AG20443 (cell line): Measurements from ENCODE around the gene THRAP3.
"Not testable (repeated sequence)": the region's sequence is repeated elsewhere in the genome, so short reads cannot be mapped to it uniquely, and the experiment has no call there.

ENCODE experiments used
- DNase-seq: peaks from one replicate; pipeline ENCODE4 v3.0.0; 2012; ENCODE audit warnings: low spot score, mixed read lengths

Gene THRAP3

DNA sequence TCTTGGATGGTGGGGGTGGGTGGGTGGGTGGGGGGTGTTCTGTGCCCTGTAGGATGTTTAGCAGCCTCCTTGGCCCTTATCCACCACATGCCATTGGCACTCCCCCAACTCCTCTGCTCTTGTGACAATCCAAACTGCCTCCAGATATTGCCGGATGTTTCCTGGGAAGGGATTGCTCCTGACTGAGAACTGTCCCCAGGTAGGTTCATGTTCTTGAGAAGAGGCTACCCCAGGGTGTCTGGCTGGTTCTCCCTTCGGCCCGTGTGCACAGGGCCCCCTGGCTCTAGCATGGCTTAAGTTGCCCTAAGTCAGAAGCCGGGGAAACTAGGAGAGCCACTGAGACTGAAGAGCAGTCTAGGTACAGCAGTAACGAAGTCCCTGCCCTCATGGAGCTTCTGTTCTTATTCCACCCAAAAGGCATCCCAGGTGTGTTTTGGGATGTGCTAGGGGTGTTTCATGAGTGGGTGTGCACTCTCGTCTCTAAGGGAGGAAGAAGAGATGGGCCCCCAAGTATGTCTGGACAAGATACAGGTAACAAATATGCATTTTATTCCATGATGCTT, 19.8 kb upstream of the THRAP3 start:
- peak; percentile 7 for DNase-seq

DNA sequence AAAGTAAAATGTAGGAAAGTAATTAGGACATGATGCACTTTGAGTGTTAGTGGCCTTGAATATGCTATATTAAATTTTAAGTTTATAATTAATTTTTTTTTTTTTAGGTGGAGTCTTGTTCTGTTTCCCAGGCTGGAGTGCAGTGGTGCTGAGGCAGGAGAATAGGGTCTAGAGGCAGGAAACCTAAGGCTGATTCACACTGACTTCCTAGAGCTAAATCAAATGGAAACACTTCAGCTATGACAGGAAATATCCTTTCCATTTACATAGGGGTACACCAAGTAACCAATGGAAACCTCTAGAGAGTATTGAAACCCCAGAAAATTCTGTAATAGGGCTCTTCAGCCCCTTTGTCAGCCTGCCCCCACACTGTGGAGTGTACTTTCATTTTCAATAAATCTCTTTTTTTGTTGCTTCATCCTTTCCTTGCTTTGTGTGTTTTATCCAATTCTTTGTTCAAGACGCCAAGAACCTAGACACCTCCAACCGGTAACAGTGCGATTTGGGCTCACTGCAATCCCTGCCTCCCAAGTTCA, 17.9 kb upstream of the THRAP3 start:
- no peak for DNase-seq

DNA sequence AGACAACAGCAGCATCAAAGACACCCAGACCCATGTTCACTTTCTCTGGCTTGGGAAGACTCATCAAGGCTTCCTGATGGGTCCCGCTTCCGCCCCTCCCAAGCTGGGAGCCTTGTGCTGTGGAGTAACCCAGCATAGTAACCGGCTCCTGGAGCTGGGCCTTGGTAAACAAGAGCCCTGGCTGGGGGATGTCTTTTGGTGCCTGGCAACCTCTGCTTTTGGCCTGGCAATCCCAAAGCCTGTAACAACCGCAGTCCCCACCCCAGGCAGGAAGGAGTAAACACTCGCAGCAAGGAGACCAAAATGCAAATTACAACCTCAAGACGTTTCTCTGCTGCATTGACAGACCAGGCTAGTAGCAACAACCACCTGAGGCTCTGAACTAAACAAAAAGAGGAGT, 16.9 kb upstream of the THRAP3 start:
- DNase-seq, result peak; percentile 85

- no peak for DNase-seq
Measured at GRCh38 chr1:36208978-36209703, 15.1 kb upstream of the THRAP3 start.

DNA sequence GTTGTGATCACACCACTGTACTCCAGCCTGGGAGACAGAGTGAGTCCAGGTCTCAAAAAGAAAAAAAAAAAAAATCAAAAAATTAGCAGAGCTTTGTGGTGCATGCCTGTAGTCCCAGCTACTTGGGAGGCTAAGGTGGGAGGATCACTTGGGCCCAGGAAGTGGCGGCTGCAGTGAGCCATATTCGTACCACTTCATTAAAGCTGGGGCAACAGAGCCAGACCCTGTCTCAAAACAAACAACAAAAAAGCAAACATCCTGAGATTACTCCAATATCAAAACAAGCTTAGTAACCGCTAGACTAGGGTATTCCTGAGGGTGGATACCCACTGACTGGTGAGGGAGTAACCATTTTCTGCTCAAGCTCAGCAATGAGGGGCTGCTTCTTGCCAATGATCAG, 12.9 kb upstream of the THRAP3 start:
- no peak for DNase-seq

DNA sequence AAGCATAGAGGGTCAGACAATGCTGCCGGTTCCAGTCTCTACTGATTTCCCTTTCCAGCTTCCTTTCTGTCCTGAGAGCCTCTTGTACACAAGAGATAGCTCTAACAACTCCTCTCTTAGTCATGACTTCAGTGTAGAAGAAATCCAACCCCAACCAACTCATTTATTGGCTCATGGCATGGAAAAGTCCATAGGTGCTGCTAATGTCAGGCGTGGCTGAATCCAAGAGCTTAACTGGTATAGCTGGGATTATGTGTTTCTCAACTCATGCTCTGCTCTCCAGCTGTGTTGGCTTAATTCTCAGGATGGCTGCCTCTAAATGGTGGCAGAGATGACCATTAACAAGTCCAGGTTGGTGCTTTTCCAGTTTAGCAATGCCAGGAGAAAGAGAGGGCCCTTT, 12.4 kb upstream of the THRAP3 start:
- DNase-seq, result no peak

- no peak for DNase-seq
Measured at GRCh38 chr1:36212782-36213181, 11.5 kb upstream of the THRAP3 start.

DNA sequence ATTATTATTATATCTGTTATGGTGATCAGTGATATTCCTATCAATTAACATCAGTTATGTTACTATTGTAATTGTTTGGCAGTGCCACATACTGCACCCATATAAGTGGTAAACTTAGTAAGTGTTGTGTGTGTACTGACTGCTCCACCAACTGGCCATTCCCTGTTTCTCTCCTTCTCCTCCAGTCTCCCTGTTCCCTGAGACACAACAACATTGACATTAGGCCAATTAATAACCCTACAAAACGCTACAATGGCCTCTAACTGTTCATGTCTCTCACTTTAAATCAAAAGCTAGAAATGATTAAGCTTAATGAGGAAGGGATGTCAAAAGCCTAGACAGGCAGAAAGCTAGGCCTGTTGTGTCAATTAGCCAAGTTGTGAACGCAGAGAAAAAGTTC, 6.6 kb upstream of the THRAP3 start:
- no peak for DNase-seq

- not testable (repeated sequence) for DNase-seq
Measured at GRCh38 chr1:36221901-36222300, 2.3 kb upstream of the THRAP3 start.

- DNase-seq, result no peak
Measured at GRCh38 chr1:36222481-36223380, 1.5 kb upstream of the THRAP3 start.

GRCh38 chr1:36223381-36223995, 755 bp upstream of the THRAP3 start:
- peak; percentile 49 for DNase-seq

DNA sequence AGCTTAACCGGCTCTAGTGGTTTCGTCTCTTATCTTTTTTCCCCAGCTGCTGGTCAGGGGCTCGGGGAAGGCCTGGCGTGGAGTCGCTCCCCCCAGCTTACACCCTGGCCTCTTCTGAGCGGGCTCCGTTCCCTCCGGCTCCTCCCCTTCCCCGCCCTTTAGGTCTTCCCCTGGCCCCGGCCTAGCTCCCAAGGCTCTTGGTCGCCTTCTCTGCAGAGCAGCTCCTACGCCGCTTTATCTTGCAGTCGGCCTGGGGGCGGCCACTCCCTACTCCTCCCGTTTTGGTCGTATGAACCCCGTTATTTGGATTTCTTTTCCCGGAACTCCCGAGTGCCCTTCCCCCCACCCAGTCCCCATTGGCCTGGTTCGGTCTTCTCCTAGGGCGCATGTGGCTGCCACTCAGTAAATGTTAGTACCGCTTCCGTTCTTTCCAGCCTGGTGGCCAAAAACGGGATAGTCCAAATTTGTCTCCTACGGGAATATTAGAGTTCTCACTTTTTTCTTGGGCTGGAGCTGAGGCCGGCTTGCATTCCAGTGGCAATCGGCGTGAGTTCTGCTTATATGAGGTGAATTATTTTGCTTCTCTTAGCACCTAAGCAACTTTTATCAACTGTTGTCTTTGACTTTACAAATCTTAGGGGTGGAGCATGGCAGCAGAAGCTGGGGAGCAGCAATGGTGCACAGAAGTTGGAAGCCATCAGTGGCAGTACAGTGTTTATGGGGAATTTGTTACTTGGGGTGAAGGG, 467 bp downstream of the THRAP3 start:
- peak; percentile 89 for DNase-seq

DNA sequence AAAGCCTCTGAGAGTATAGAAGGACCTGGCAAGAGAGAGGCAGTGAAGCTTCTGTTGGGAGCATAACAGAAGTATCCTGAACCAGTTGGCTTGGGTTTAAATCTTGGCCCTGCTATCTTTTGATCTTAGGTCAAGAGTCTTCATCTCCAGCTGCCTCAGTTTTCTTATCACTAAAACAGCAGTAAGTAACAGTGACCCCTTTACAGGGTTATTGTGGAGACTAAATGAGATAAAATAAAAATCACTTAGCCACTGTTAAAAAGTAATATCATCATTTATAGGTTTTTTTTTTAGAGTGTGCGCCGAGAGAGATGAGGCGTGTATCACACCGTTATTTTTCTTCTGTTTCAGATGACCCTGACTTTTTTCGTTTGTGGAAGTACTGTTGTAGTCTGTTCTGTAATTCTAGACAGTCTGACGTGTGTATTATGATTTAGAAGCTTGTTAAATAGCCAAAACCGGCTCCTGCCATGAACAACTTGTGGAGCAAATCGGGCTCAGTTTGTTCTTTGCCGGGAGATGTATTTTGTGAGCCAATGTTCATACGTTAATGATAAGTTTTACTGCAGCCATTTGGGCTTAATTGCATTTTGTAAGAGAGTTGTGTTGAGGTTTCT, 1.1 kb downstream of the THRAP3 start:
- no peak for DNase-seq

- not testable (repeated sequence) for DNase-seq
Measured at GRCh38 chr1:36230279-36230678, 6.0 kb downstream of the THRAP3 start.

DNA sequence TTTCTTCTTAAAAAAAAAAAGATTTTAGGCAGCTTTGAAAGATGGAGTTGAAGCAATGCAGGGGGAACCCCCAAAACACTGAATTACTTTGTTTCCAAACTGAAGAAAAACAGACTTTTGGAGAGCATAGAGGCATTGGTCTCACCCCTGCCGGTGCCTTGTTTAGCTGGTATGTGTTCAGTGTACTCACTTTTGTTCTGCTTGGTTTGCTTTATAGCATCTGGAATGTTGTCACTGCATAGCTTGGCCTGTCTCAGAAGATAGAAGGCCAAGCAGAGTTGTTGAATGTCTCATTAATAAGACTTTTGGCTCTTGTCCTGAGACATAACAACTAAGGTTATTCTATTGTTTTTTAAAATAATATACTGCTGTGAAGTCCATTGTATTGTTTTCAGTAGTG, 6.9 kb downstream of the THRAP3 start:
- no peak for DNase-seq

- no peak for DNase-seq
Measured at GRCh38 chr1:36232212-36233095, 8.2 kb downstream of the THRAP3 start.

DNA sequence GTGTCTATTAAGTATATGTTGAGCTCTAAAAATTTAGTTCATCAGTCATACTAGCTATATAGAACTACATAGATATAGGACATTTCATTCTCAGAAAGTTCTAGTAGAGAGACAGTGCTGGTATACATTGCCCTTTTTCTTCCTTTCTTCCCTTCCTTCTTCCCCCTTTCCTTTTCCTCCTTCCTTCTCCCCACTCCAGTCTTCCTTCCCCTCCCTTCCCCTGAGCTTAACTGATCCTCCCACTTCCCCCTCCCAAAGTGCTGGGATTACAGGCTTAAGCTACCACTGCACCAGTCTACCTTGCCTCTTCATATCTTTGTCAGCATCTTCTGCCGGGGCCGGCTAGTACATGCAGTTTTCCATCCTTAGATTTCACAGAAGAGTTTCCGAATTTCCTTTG, 12.1 kb downstream of the THRAP3 start:
- no peak for DNase-seq

DNA sequence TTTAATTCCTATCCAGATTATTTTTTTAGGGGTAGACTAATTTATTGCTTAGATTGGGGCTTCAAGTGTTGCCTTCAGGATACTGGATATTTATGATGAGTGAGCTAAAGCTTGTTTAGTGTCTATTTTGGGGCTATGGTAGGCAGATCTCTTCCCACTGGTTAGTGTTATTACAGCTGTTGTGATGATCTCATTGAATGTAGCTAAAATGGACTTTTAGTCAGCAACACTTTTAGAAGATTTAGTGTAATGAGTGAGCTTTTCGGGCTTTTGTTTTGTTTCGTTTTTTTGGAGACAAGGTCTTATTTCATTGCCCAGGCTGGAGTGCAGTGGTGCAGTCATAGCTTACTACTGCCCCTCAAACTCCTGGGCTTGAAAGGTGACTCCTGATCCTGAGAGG, 14.2 kb downstream of the THRAP3 start:
- DNase-seq, result no peak

GRCh38 chr1:36239941-36240637, 15.8 kb downstream of the THRAP3 start:
- no peak for DNase-seq
